NOMO-1 treated with dmso at 0.1 percent for 144 hours (cell line): ENCODE data around the gene MTURN.
"Not testable (repeated sequence)": the region's sequence is repeated elsewhere in the genome, so short reads cannot be mapped to it uniquely, and the experiment has no call there.

Experiments
- DNase-seq: peaks from one replicate; lab custom pipeline; 2025; ENCODE audit not compliant: unreplicated experiment; lab: John Stamatoyannopoulos, UW

The MTURN gene

DNA sequence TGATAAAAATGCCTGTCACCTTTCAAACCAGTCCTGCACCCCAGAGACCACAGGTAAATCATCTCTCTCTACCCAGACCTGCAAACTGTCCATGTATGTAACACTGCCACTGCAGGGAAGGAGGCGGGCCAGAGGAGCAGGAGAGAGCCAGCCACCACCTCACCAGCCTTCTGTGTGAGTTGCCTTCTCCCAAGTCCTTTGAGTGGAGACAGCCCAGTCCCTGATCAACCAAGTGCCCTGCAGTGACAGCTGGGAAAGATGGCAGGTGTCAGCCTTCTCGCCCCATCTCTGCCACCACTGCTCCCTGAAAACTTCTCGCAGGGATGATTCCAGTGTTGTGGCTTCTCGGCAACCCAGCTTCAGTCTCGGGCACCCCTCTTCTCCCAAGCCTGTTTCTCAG, 42.4 kb downstream of the MTURN start:
- DNase-seq: no peak

DNA sequence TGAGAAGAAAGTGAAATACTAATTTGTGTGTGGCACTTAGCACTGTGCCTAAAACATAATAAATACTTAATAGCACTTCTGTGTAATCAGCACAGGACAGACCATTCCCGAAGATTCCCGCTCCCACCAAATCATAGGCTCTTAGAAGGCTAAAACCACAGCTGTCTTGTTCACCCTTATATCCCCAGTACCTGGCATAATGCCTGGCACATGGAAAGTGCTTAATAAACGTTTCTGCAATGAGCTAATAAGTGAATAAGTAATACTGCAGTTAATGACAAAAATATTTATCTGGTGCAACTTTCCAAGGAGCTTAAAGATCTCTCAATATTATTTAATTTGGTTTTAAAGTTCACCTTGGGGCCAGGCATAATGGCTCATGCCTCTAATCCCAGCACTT, 43.2 kb downstream of the MTURN start:
- DNase-seq: no peak

- DNase-seq: no peak
These were observed 44.1 kb downstream of the MTURN start for GRCh38 chr7:30178748-30179436.

DNA sequence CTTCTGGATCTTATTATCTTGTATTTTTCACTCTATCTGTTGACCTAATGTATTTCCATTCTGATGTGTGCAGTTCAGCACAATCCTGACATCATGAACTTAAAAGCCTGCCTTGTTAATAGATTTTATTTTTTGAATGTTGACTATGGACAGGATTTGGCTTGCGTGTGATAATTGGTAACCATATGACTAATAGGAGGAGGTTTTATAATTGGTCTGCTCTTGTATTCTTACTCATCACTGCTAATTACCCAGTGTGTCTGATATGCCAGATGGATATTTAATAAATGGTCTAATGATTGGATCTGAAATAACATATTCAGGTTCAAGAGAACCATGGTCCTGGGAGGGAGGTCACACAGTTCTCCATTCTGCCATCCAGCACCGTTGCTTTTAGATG, 45.9 kb downstream of the MTURN start:
- no peak for DNase-seq

- no peak for DNase-seq
These were observed 46.4 kb downstream of the MTURN start for GRCh38 chr7:30181211-30181610.

GRCh38 chr7:30181736-30182522, 47.1 kb downstream of the MTURN start:
- no peak for DNase-seq

DNA sequence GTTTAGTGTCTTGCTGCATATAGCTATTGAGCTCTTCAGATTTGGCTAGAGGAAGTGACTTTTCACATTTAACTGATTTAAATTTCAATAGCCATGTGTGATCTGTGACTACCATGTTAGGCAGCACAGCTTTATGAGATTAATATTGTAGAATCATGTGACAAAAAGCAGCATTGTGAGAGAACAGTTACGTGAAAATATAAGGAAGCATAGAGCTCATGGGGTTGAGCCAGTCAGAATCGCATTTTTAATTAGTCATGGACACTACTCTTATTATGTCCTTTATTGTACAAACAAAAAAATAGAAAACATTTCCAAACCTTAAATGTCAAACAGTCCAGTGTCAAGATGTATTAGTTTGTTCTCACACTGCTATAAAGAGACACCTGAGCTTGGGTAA, 48.0 kb downstream of the MTURN start:
- no peak for DNase-seq

GRCh38 chr7:30183749-30184369, 49.1 kb downstream of the MTURN start:
- no peak for DNase-seq

GRCh38 chr7:30184791-30185487, 50.2 kb downstream of the MTURN start:
- DNase-seq: peak; percentile 97

DNA sequence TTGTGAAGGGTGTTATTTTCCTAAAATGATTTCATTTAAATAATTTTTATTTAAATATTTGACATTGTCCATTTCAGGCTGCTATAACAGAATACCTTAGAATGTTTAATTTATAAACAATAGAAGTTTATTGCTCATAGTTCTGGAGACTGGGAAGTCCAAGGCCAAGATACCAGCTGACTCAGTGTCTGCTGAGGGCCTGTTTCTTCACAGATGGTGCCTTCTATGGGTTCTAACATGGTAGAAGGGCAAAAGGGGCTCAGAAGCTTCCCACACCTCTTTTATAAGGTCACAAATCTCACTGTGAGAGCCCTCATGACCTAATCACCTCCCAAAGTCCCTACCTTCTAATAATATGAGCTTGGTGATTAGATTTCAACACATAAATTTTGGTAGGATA, 50.7 kb downstream of the MTURN start:
- DNase-seq: no peak

- DNase-seq: no peak
These were observed 51.9 kb downstream of the MTURN start for GRCh38 chr7:30186725-30187124.

DNA sequence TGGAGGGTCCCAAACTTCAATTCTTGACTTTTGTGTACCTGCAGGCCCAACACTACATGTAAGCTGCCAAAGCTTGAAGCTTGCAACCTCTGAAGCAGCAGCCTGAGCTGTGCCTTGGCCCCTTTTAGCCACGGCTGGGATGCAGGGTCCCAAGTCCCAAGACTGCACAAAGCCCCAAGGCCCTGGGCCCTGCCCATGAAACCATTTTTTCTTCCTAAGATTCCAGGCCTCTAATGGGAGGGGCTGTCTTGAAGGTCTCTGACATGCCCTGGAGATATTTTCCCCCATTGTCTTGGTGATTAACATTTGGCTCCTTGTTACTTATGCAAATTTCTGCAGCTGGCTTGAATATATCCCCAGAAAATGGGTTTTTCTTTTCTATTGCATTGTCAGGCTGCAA, 52.7 kb downstream of the MTURN start:
- DNase-seq: no peak

- not testable (repeated sequence) for DNase-seq
These were observed 53.6 kb downstream of the MTURN start for GRCh38 chr7:30188381-30188780.

DNA sequence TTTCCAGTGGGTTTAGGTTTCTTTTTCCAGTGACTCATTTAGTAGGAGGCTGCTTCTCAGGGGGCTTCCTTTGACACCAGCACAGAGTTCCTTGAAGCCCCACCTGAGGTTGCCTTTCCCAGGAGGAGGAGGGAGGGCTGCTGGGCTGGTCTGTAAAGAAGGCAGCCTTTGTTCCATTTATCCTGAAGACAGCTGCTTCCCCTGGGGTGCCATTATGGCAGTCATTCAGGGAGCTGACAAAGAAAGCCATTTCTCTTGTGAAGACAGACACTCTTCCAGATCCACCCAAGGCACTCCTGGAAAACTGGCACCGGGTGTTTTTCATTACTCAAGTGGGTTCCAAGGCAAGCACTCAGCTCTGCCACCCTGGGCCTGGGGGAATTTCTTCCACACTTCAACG, 54.0 kb downstream of the MTURN start:
- DNase-seq: no peak

DNA sequence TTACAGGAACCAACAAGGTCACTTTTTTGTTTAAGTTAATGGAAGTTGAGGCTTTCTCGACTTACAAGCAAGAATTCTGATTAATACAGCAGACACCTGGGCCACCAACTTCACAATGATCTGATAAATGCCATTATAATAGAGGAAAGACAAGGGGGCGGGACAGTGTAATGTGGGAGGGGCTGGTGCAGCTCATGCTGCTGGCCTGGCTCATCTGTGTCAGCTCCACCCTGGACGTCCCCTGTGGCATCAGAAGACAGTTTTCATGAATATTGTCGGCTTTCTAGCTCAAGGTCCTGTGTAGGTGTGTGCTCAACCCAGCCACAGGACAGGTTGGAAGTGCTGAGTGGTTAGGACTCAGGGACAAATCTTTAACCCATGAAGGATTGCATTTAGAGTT, 57.0 kb downstream of the MTURN start:
- DNase-seq: no peak

DNA sequence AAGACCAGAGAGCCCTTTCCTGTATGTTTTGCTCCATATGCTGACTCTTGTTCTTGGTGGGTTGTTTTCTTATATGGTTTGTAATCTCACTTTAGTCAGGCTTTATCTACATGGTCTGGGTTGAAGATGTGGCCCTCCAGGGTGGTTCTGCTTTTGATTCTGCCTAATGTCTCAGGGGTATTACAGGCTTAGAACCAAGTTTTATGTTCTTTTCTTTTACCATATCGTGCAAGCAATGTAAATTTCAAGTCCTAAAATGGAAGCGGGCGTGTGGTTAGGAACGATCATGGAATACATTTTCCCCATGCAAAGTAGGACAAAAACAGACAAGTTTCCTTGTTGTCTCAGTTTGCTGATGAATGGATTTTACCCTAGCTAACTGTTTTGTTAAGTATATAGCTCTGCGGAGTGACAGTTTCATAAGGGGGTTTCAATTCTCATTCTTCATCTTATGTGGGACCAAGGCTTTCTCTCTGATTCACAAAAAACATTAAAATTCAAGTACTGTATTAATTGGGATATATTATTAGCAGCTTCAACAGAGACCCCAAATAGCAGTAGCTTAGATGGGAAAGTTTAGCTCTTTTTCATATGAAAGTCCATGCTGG, 58.7 kb downstream of the MTURN start:
- DNase-seq: no peak

DNA sequence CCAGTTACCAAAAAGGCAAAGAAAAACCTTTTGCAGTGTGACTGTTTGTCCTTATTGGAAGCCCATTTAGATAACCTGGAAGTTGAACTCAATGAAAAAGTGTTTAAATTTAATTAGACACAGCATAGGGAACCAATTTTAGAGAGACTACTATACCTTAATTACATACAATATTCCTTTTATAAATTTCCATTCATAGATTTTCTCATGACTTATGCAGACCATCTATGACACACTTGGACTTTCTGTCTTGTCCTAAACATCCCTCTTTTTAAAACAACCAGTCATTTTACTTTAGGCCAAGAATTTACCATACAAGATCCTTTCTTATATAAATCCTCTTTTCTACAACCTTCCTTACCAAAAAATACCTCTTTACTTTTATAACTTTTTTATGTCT, 61.6 kb downstream of the MTURN start:
- no peak for DNase-seq

DNA sequence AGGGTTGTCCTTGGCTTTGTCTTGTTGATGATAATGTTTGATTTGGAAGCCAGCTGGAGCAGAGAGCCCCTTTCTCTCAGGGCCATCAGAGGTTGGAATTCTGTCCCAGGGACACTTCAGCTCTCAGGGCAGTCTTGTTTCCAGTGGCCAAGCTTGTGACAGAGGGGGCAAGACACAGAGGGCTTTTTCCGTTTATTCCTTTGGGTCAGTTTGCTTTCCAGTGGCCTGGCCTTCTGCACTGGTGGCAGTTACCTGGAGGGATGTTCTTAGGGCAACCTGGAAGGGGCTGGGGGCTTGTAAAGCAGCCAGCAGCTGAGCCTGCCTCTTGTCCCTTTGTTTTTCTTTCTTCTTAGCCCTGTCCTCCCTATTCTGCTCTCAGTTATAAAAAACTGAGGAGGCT, 62.7 kb downstream of the MTURN start:
- no peak for DNase-seq

DNA sequence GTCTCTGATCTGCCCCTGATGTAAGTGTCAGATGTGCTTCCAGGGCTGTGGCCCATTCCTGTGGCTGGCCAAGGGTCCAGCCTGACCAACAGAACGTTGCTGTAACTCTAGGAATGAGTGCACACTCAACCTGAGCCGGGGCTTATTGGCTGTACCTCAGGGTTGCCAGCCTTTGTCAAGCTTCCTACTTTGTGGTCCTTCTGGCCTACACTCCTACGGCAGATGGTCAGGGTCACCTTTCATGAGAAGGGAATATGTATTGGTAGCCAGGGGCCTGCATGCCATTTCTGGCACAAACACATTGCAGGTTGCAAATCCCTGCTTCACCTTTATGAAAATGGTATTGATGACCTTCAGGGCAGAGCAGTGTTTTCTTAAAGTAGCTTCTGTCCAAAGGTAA, 64.5 kb downstream of the MTURN start:
- DNase-seq: no peak

GRCh38 chr7:30200591-30200990, 65.8 kb downstream of the MTURN start:
- DNase-seq: no peak

- no peak for DNase-seq
These were observed 66.4 kb downstream of the MTURN start for GRCh38 chr7:30201161-30201666.
